Esophagus squamous epithelium (tissue), 5 donors: ENCODE measurements around the gene NFIB. TPM values are rescaled to one million over a fixed set of nuclear protein-coding genes. Genes with fewer than 3 reads are reported as not detected.

Experiments
- DNase-seq: peaks from one replicate; lab custom pipeline; 2025; lab: John Stamatoyannopoulos, UW
- H3K27ac ChIP-seq, 4 donors: fragments of 200-600 bp; sonication (generic); one replicate each; pipeline ENCODE4 v1.5.1; 2016 to 2019; ENCODE audit warnings: mild to moderate bottlenecking in 1 of 4
- H3K27me3 ChIP-seq, 4 donors: fragments of 200-600 bp; sonication (generic); 1 replicate in 3 of 4; 2 replicates in 1 of 4; pipeline versions ENCODE4 v1.5.1 to v1.6.0; 2017 to 2021; ENCODE audit warnings: antibody characterized with exemption in 1 of 4
- H3K36me3 ChIP-seq, 3 donors: fragments of 200-600 bp; sonication (generic); one replicate each; pipeline ENCODE4 v1.5.1; 2016 to 2019
- H3K4me1 ChIP-seq, 3 donors: fragments of 200-600 bp; sonication (generic); one replicate each; pipeline ENCODE4 v1.5.1; 2017 to 2019
- H3K4me3 ChIP-seq, 4 donors: fragments of 200-600 bp; sonication (generic); 1 replicate in 3 of 4; 2 replicates in 1 of 4; pipeline ENCODE4 v1.5.1; 2016 to 2019; ENCODE audit warnings: mild to moderate bottlenecking in 2 of 4, moderate library complexity in 1 of 4
- H3K9me3 ChIP-seq, 3 donors: fragments of 200-600 bp; sonication (generic); one replicate each; pipeline ENCODE4 v1.5.1; 2016 to 2019
- CTCF ChIP-seq, 6 experiments: fragments of 450-650 bp in 4 of 6; fragments of 200-600 bp in 2 of 6; sonication (generic) in 2 of 6; IDR thresholded peaks; one replicate each; pipeline ENCODE4 v1.5.1; 2016 to 2019; ENCODE audit warnings: antibody characterized with exemption in 6 of 6, mild to moderate bottlenecking in 4 of 6, moderate library complexity in 4 of 6
- POLR2A ChIP-seq, 4 donors: fragments of 450-650 bp; IDR thresholded peaks; one replicate each; pipeline ENCODE4 v1.6.1; 2017; ENCODE audit warnings: antibody characterized with exemption in 4 of 4, mild to moderate bottlenecking in 4 of 4, moderate library complexity in 3 of 4
- whole genome bisulfite sequencing, 2 donors: methylation state at CpG; one replicate each; pipeline ENCODE4 v1.1.5; 2018; 5-methylcytosine and 5-hydroxymethylcytosine counted together
- intact Hi-C: fragments of 100-400 bp; cut with DNase I; formaldehyde crosslinking; loops from one replicate; pipeline ENCODE4 v1.15.0; 2022
- total RNA-seq, 4 donors: library from RNA; depleted of rRNA; stranded (reverse); fragments of >200 nt; gene quantifications; one replicate each; pipeline ENCODE4 v1.1.0, GENCODE V29; 2016
- donor health status: DM: yes; HTN: yes; CAD: no.

Gene NFIB
- total RNA-seq, 4 donors from 2014 or later: 16.8 to 38.1 (median 23.0) TPM

GRCh38 chr9:14258156-14258555, 55.8 kb downstream of the NFIB start:
- Histone ChIP-seq H3K27me3 (no peaks in the 10 kb centered on the region), H3K9me3 (no peaks in the 10 kb centered on the region), H3K27ac (peak overlapping the region in 3 of 4 donors; percentile 7 to 54 (median 36)), H3K36me3 (no peaks in the 10 kb centered on the region), H3K4me1 (peaks cover 0 to 59% (median 20%) of the 10 kb centered on the region in 3 donors), H3K4me3 (no peak overlapping the region)
- intact Hi-C loops: no loop called here
- TF ChIP-seq POLR2A (IDR thresholded peaks at IDR 0.05) (no peak), CTCF (IDR thresholded peaks at IDR 0.05) (no peak)
- DNase-seq: no peak

GRCh38 chr9:14256588-14256987, 57.4 kb downstream of the NFIB start:
- Histone ChIP-seq H3K4me1 (peaks cover under 1 to 63% (median 26%) of the 10 kb centered on the region in 3 donors), H3K9me3 (no peaks in the 10 kb centered on the region), H3K4me3 (no peak overlapping the region), H3K27me3 (no peaks in the 10 kb centered on the region), H3K27ac (peak overlapping the region in 3 of 4 donors; percentile 8 to 54 (median 15)), H3K36me3 (no peaks in the 10 kb centered on the region)
- DNase-seq: no peak
- 38 to 60% methylated on average over 1 of the region's 1 CpG for WGBS, 2 donors
- intact Hi-C loops: no loop called here
- no peak for TF ChIP-seq CTCF (IDR thresholded peaks at IDR 0.05)
- TF ChIP-seq POLR2A (IDR thresholded peaks at IDR 0.05): no peak

GRCh38 chr9:14251154-14252071, 62.5 kb downstream of the NFIB start:
- no peak for DNase-seq
- TF ChIP-seq POLR2A (IDR thresholded peaks at IDR 0.05) (no peak), CTCF (IDR thresholded peaks at IDR 0.05) (no peak)
- peak overlapping the region in 3 of 4 donors; percentile 20 to 50 (median 23) for H3K4me3 ChIP-seq
- H3K4me1 ChIP-seq: peaks cover 6 to 52% (median 26%) of the 10 kb centered on the region in 3 donors
- H3K9me3 ChIP-seq: no peaks in the 10 kb centered on the region
- H3K27me3 ChIP-seq: no peaks in the 10 kb centered on the region
- WGBS, 2 donors: 12 to 35% methylated on average over 6 to 8 of the region's 10 CpGs
- intact Hi-C loops: no loop called here
- peak overlapping the region; percentile 53 to 82 (median 74) for H3K27ac ChIP-seq
- H3K36me3 ChIP-seq: no peaks in the 10 kb centered on the region

- no peak for TF ChIP-seq CTCF (IDR thresholded peaks at IDR 0.05)
- H3K36me3 ChIP-seq: no peaks in the 10 kb centered on the region
- DNase-seq: no peak
- peaks cover 6 to 46% (median 21%) of the 10 kb centered on the region in 3 donors for H3K4me1 ChIP-seq
- intact Hi-C loops: no loop called here
- H3K27me3 ChIP-seq: no peaks in the 10 kb centered on the region
- H3K27ac ChIP-seq: peak overlapping the region in 3 of 4 donors; percentile 53 to 82 (median 81)
- 44 to 45% methylated on average over 1 of the region's 1 CpG for WGBS, 2 donors
- H3K4me3 ChIP-seq: no peak overlapping the region
- no peaks in the 10 kb centered on the region for H3K9me3 ChIP-seq
These were observed 63.2 kb downstream of the NFIB start for GRCh38 chr9:14250794-14251153.

DNA sequence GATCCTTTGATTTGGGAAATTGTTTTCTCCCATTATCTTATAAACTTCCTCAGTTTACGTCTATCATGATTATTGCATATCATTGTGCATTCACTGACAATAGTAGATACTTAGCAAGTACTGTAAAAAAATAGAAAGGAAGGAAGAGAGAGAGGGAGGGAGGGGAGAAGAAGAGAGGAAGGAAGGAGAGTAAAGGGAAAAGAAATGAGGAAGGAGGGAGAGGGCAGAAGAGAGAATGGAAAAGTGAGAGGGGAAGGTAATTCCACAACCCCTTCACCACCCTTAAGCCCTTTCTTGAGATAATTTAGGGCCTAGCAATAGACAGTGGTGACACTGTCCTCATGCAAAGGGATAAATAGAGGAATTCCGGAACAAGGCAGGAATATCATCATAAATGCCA, 64.4 kb downstream of the NFIB start:
- Histone ChIP-seq H3K27ac (no peak overlapping the region), H3K27me3 (no peaks in the 10 kb centered on the region), H3K4me1 (peaks cover 6 to 44% (median 21%) of the 10 kb centered on the region in 3 donors), H3K36me3 (no peaks in the 10 kb centered on the region), H3K4me3 (no peak overlapping the region), H3K9me3 (no peaks in the 10 kb centered on the region)
- DNase-seq: no peak
- intact Hi-C loops: no loop called here
- WGBS, 2 donors: 74 to 91% methylated on average over 2 of the region's 2 CpGs
- TF ChIP-seq CTCF (IDR thresholded peaks at IDR 0.05): no peak
- no peak for TF ChIP-seq POLR2A (IDR thresholded peaks at IDR 0.05)
